Type B pancreatic cell (in vitro differentiated cells): ENCODE measurements around the gene ZMYM2. TPM values are rescaled to one million over a fixed set of nuclear protein-coding genes. Genes with fewer than 3 reads are reported as not detected.

Experiments used
- DNase-seq: peaks from one replicate; pipeline ENCODE4 v3.0.0; 2021; ENCODE audit warnings: mixed read lengths; ENCODE audit not compliant: unreplicated experiment; ENCODE audit errors: extremely low spot score
- H3K27ac Mint-ChIP-seq: 2 replicates; pipeline ENCODE4 v1.8.0; 2021; ENCODE audit warnings: mild to moderate bottlenecking, mixed read lengths
- H3K27me3 Mint-ChIP-seq: 2 replicates; pipeline ENCODE4 v1.8.0; 2021; ENCODE audit warnings: mixed read lengths
- H3K36me3 Mint-ChIP-seq: 2 replicates; pipeline ENCODE4 v1.8.0; 2021; ENCODE audit warnings: mixed read lengths
- H3K4me1 Mint-ChIP-seq: one replicate; pipeline ENCODE4 v1.8.0; 2021; ENCODE audit warnings: mixed read lengths; ENCODE audit not compliant: unreplicated experiment
- H3K4me3 Mint-ChIP-seq: 2 replicates; pipeline ENCODE4 v1.8.0; 2021; ENCODE audit warnings: mild to moderate bottlenecking, mixed read lengths
- H3K9me3 Mint-ChIP-seq: 2 replicates; pipeline ENCODE4 v1.8.0; 2021; ENCODE audit warnings: mixed read lengths
- CTCF ChIP-seq: fragments of 200-600 bp; sonication (generic); conservative IDR thresholded peaks from 2 replicates; pipeline ENCODE4 v1.5.0; 2021; ENCODE audit warnings: antibody characterized with exemption, mild to moderate bottlenecking
- total RNA-seq: library from RNA; stranded (reverse); gene quantifications from 2 replicates; pipeline ENCODE4 v1.2.1, GENCODE V29; 2021; ENCODE audit warnings: low replicate concordance

Gene ZMYM2
- total RNA-seq, 1 donor from 2014 or later = 108 TPM

- peaks cover 14% of the 10 kb centered on the region for H3K36me3 Mint-ChIP-seq
- no peak for DNase-seq
- no peak for TF ChIP-seq CTCF
- no peaks in the 10 kb centered on the region for H3K9me3 Mint-ChIP-seq
- peaks cover 12% of the 10 kb centered on the region for H3K4me1 Mint-ChIP-seq
- H3K27me3 Mint-ChIP-seq = no peaks in the 10 kb centered on the region
- no peak overlapping the region for H3K27ac Mint-ChIP-seq
- no peak overlapping the region for H3K4me3 Mint-ChIP-seq
Measured at GRCh38 chr13:19991531-19991930, 33.0 kb downstream of the ZMYM2 start.

GRCh38 chr13:19993024-19993423 is 34.5 kb downstream of the ZMYM2 start:
- Mint-ChIP-seq H3K9me3 (no peaks in the 10 kb centered on the region), H3K27ac (no peak overlapping the region), H3K4me1 (peaks cover 12% of the 10 kb centered on the region), H3K27me3 (no peaks in the 10 kb centered on the region), H3K36me3 (peaks cover 22% of the 10 kb centered on the region), H3K4me3 (no peak overlapping the region)
- TF ChIP-seq CTCF = no peak
- no peak for DNase-seq

GRCh38 chr13:19998960-19999359 is 40.4 kb downstream of the ZMYM2 start:
- Mint-ChIP-seq H3K27ac (no peak overlapping the region), H3K36me3 (peaks cover 20% of the 10 kb centered on the region), H3K9me3 (no peaks in the 10 kb centered on the region), H3K4me1 (no peaks in the 10 kb centered on the region), H3K4me3 (no peak overlapping the region), H3K27me3 (no peaks in the 10 kb centered on the region)
- DNase-seq = no peak
- TF ChIP-seq CTCF = no peak

- DNase-seq = no peak
- H3K4me1 Mint-ChIP-seq = no peaks in the 10 kb centered on the region
- H3K9me3 Mint-ChIP-seq = no peaks in the 10 kb centered on the region
- H3K36me3 Mint-ChIP-seq = peaks cover 20% of the 10 kb centered on the region
- TF ChIP-seq CTCF = no peak
- H3K27ac Mint-ChIP-seq = no peak overlapping the region
- H3K27me3 Mint-ChIP-seq = no peaks in the 10 kb centered on the region
- no peak overlapping the region for H3K4me3 Mint-ChIP-seq
Measured at GRCh38 chr13:20000062-20000552, 41.6 kb downstream of the ZMYM2 start.

- Mint-ChIP-seq H3K4me1 (no peaks in the 10 kb centered on the region), H3K9me3 (no peaks in the 10 kb centered on the region), H3K27ac (no peak overlapping the region), H3K4me3 (no peak overlapping the region), H3K36me3 (peaks cover 20% of the 10 kb centered on the region), H3K27me3 (no peaks in the 10 kb centered on the region)
- no peak for DNase-seq
- TF ChIP-seq CTCF = no peak
Measured at GRCh38 chr13:20001366-20002190, 43.1 kb downstream of the ZMYM2 start.
